Measurements from ENCODE around the gene GPR45.

Gene GPR45

GRCh38 chr2:105235388-105236059 lies 6.0 kb upstream of the GPR45 start:
- ATAC-seq (ENCODE audit: insufficient read depth, low read depth) (peak; percentile 81), DNase-seq (peak; percentile 61)
- Histone ChIP-seq H3K4me3 (ENCODE audit: low read depth in 1 of 2, low read length in 2 of 2) (no peak overlapping the region), H3K27me3 (ENCODE audit: insufficient read depth, low read length, poor library complexity) (peaks cover 5% of the 10 kb centered on the region), H4K20me1 (ENCODE audit: insufficient read depth, low read length) (no peaks in the 10 kb centered on the region), H3K79me2 (ENCODE audit: insufficient read depth, low read length) (no peaks in the 10 kb centered on the region), H3K9me3 (ENCODE audit: insufficient read depth, low read length, severe bottlenecking) (no peaks in the 10 kb centered on the region), H3K4me1 (ENCODE audit: insufficient read depth, low read length) (no peaks in the 10 kb centered on the region), H3K27ac (ENCODE audit: low read length) (no peak overlapping the region), H3K36me3 (ENCODE audit: insufficient read depth, low read length) (no peaks in the 10 kb centered on the region), H3K9ac (ENCODE audit: low read depth, low read length) (no peak overlapping the region), H3K4me2 (ENCODE audit: insufficient read depth, low read length) (no peak overlapping the region), H2AFZ (ENCODE audit: low read depth, low read length) (no peak overlapping the region)
- no peak for TF ChIP-seq EZH2 (IDR thresholded peaks at IDR 0.05; ENCODE audit: borderline replicate concordance, low read depth, low read length, severe bottlenecking)
- TF ChIP-seq CTCF (IDR thresholded peaks at IDR 0.05; ENCODE audit: borderline replicate concordance, extremely low read depth, low read length, poor library complexity, severe bottlenecking), result peak; percentile 74

GRCh38 chr2:105236060-105236424 lies 5.5 kb upstream of the GPR45 start:
- Histone ChIP-seq H4K20me1 (ENCODE audit: insufficient read depth, low read length) (no peaks in the 10 kb centered on the region), H3K4me1 (ENCODE audit: insufficient read depth, low read length) (no peaks in the 10 kb centered on the region), H3K36me3 (ENCODE audit: insufficient read depth, low read length) (no peaks in the 10 kb centered on the region), H3K27ac (ENCODE audit: low read length) (no peak overlapping the region), H3K9me3 (ENCODE audit: insufficient read depth, low read length, severe bottlenecking) (no peaks in the 10 kb centered on the region), H3K4me2 (ENCODE audit: insufficient read depth, low read length) (no peak overlapping the region), H3K9ac (ENCODE audit: low read depth, low read length) (no peak overlapping the region), H3K4me3 (ENCODE audit: low read depth in 1 of 2, low read length in 2 of 2) (no peak overlapping the region), H2AFZ (ENCODE audit: low read depth, low read length) (no peak overlapping the region), H3K79me2 (ENCODE audit: insufficient read depth, low read length) (no peaks in the 10 kb centered on the region), H3K27me3 (ENCODE audit: insufficient read depth, low read length, poor library complexity) (peaks cover 5% of the 10 kb centered on the region)
- no peak for ATAC-seq (ENCODE audit: insufficient read depth, low read depth)
- TF ChIP-seq EZH2 (IDR thresholded peaks at IDR 0.05; ENCODE audit: borderline replicate concordance, low read depth, low read length, severe bottlenecking) (no peak), CTCF (IDR thresholded peaks at IDR 0.05; ENCODE audit: borderline replicate concordance, extremely low read depth, low read length, poor library complexity, severe bottlenecking) (no peak)
- no peak for DNase-seq

GRCh38 chr2:105237045-105237765 lies 4.3 kb upstream of the GPR45 start:
- TF ChIP-seq CTCF (IDR thresholded peaks at IDR 0.05; ENCODE audit: borderline replicate concordance, extremely low read depth, low read length, poor library complexity, severe bottlenecking), result no peak
- no peak for TF ChIP-seq EZH2 (IDR thresholded peaks at IDR 0.05; ENCODE audit: borderline replicate concordance, low read depth, low read length, severe bottlenecking)
- DNase-seq (no peak), ATAC-seq (ENCODE audit: insufficient read depth, low read depth) (no peak)
- Histone ChIP-seq H3K36me3 (ENCODE audit: insufficient read depth, low read length) (no peaks in the 10 kb centered on the region), H2AFZ (ENCODE audit: low read depth, low read length) (peak overlapping the region; percentile 58), H3K4me3 (ENCODE audit: low read depth in 1 of 2, low read length in 2 of 2) (no peak overlapping the region), H3K9ac (ENCODE audit: low read depth, low read length) (no peak overlapping the region), H3K9me3 (ENCODE audit: insufficient read depth, low read length, severe bottlenecking) (no peaks in the 10 kb centered on the region), H3K27me3 (ENCODE audit: insufficient read depth, low read length, poor library complexity) (peaks cover 5% of the 10 kb centered on the region), H3K79me2 (ENCODE audit: insufficient read depth, low read length) (no peaks in the 10 kb centered on the region), H3K4me2 (ENCODE audit: insufficient read depth, low read length) (no peak overlapping the region), H3K27ac (ENCODE audit: low read length) (no peak overlapping the region), H3K4me1 (ENCODE audit: insufficient read depth, low read length) (no peaks in the 10 kb centered on the region), H4K20me1 (ENCODE audit: insufficient read depth, low read length) (no peaks in the 10 kb centered on the region)
